GM12891 (cell line): ENCODE results near the gene APOL4.

Source experiments
- PAX5 ChIP-seq: IDR thresholded peaks from 2 replicates; pipeline ENCODE4 v1.6.1; 2011; ENCODE audit warnings: low read length, moderate library complexity, mild to moderate bottlenecking; ENCODE audit not compliant: insufficient read depth, severe bottlenecking
- POLR2A ChIP-seq: IDR thresholded peaks from 2 replicates; pipeline ENCODE4 v1.6.1; 2011; ENCODE audit warnings: low read depth, low read length, control low read depth
- POLR2AphosphoS5 ChIP-seq: IDR thresholded peaks from 2 replicates; pipeline ENCODE4 v1.6.1; 2011; ENCODE audit warnings: low read depth, low read length, control low read depth
- POU2F2 ChIP-seq: IDR thresholded peaks from 2 replicates; pipeline ENCODE4 v1.6.1; 2011; ENCODE audit warnings: low read depth, mild to moderate bottlenecking, control low read depth, low read length, moderate library complexity
- SPI1 ChIP-seq: IDR thresholded peaks from 2 replicates; pipeline ENCODE4 v1.6.1; 2011; ENCODE audit warnings: low read depth, low read length, control low read depth
- TAF1 ChIP-seq: IDR thresholded peaks from 2 replicates; pipeline ENCODE4 v1.6.1; 2011; ENCODE audit warnings: low read depth, low read length, control low read depth

DNA sequence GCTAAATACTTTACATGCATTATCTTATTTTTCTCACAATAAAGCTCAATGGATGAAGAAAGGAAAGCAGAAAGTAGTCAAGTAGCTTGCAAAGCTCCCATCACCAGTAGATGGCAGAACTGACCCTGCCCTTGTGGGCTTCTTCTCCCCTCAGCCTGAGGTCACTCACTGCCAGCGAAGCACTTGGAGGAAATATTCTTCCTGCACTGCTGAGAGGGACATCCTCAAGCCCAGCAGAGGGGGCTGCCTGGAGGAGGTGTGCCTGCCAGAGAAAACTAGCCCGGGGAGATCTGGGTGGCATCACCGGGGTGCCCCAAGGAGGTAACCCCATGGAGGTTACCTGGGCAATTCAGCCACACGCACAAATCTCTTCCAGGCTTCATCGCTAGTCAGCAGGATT lies 6.6 kb downstream of the APOL4 start:
- TF ChIP-seq TAF1: no peak
- TF ChIP-seq POLR2AphosphoS5: no peak
- no peak for TF ChIP-seq POLR2A
- no peak for TF ChIP-seq POU2F2
- no peak for TF ChIP-seq PAX5
- no peak for TF ChIP-seq SPI1
